Right renal cortex interstitium (tissue), 3 donors: ENCODE data around the gene RNF146. TPM values are rescaled to one million over a fixed set of nuclear protein-coding genes. Genes with fewer than 3 reads are reported as not detected.
"Not testable (repeated sequence)": the region's sequence is repeated elsewhere in the genome, so short reads cannot be mapped to it uniquely, and the experiment has no call there.

ENCODE experiments used
- DNase-seq, 3 donors: peaks; one replicate each; pipeline ENCODE4 v3.0.0-alpha.2; 2013; ENCODE audit warnings: low read depth in 3 of 3, low spot score in 2 of 3
- polyA plus RNA-seq, 3 donors: library from polyadenylated mRNA; unstranded; fragments of 120-200 nt; gene quantifications; one replicate each; pipeline ENCODE4 v1.2.1, GENCODE V29; 2013; ENCODE audit not compliant: insufficient read length in 3 of 3

The RNF146 gene
- polyA plus RNA-seq, 3 donors: 81.7 to 88.4 (median 87.6) TPM

GRCh38 chr6:127279815-127280214 is 13.2 kb downstream of the RNF146 start:
- DNase-seq: no peak

GRCh38 chr6:127282184-127282583 is 15.5 kb downstream of the RNF146 start:
- no peak for DNase-seq

DNA sequence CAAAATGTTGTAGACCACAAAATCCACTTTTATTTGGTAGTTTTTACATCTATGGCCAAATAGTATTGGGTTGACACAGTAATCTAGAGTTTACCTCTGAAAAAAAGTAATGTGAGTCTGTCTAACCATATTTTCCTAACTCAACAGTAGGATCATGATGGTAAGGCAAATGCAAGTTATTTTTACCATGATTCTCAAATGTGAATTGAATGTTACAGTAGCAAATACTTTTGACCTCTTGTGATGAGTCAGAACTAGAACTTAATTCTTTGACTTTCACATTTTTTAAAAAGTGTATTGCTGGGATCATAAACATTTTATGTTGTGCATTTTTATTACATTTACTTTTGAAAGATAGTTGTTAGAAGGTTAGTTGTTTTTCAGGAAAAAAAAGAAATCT is 22.0 kb downstream of the RNF146 start:
- no peak for DNase-seq

GRCh38 chr6:127289934-127290333 is 23.3 kb downstream of the RNF146 start:
- DNase-seq: no peak

DNA sequence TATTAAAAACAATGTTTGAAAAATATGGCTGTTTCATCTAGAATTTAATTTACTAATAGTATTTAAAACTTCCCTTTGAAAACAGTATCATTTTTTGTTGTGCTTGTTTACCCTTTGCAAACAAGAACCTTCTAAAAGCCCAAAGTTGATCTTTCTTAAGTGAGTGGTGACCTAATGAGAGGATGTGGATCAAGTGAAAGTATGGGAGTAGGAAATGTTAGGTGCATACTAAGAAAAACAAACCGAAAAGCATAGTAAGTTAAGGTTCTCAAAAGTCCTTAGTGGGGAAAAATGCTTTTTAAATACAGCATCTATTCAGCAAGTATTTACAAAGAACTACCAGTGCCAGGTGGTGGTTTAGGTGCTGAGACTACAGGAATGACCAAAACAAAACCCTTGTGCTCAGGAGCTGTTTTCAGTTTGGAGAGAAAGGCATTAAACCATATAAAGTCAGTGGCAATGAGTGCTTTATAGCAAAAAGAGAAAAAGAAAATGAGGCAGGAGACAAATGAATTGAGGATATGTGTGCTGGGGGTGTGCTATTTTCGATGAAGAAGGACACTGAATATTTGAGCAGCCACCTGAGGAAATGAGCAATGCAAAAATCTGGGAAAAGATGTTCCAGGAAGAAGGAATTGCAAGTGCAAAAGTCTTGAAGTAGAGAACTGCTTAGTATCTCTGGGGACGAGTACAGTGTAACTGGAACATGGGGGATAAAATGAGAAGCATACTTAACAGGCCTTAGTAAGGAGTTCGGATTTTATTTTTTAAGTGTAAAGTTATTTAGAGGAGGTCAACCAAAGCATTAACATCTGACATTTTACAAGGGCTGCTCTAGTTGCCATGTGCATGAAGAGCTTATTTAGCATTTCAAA is 24.0 kb downstream of the RNF146 start:
- DNase-seq: no peak

DNA sequence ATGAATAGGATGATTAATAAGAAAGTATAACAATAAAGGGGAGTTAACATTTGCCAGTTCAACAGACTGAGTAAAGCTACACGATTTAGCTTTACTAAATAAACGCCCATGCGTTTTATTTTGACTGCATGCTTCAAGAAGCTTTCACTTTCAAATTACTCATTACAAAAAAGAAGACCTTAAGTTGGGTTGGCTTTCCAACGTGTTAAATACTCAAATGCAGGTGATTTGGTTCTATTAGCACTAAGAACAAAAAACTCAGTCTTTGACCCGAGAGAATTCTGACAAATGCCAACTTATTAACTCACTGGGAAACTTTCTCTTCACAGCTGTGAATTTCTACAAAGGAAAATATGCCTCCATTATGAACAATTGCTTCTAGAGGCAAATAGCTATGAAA is 24.8 kb downstream of the RNF146 start:
- DNase-seq: no peak

- no peak for DNase-seq
Observed at GRCh38 chr6:127297502-127298070, 30.9 kb downstream of the RNF146 start.

GRCh38 chr6:127298475-127298874 is 31.8 kb downstream of the RNF146 start:
- no peak for DNase-seq

DNA sequence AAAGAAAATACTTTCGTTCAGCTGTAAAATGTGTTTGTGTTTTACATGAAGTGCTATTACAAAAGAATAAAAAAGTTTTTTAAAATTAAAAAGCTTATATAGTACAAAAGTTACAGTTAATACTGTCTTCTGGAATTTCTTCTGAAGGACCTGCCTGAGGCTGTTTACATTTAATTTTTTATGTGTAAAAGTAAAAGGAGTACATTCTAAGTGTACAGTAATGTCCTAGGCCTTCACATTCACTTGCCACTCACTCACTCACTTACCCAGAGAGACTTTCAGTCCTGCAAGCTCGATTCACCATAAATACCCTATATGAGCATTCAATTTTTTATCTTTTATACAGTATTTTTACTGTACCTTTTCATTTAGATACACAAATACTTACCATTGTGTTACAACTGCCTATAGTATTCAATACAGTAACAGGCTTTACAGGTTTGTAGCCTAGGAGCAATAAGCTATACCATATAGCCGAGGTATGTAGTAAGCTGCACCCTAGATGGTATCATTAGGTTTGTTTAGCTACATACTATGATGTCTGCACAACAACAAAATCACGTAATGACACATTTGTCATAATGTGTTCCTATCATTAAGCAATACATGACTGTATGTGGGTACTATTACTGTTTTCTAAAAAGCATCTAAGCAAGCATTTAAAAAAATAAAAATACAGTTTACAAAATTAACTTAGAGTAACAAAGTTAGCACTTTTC is 33.0 kb downstream of the RNF146 start:
- DNase-seq: no peak

GRCh38 chr6:127300411-127300810 is 33.7 kb downstream of the RNF146 start:
- no peak for DNase-seq

DNA sequence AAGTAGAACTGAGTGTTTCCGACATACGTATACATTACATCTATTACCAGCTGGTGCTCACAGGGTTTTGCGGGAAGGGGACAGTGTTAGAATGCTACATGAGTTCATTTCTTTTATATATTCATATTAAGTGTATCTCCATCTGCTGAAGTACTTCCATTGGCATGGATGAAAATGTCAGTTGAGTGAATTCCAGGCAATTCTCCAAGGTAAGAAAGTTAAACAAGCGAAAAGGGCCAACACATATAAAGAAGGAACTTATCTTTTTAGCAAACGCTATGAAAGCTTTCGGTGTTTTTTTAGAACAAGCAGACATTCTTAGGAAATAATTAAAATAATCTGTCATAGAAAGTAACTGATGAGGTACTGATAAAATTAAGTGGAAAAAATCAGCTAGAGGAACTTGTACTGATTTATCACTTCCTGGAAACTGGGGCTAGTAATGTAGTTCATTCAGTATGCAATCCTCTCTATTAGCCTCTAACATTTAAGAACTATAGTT is 34.6 kb downstream of the RNF146 start:
- DNase-seq: no peak

DNA sequence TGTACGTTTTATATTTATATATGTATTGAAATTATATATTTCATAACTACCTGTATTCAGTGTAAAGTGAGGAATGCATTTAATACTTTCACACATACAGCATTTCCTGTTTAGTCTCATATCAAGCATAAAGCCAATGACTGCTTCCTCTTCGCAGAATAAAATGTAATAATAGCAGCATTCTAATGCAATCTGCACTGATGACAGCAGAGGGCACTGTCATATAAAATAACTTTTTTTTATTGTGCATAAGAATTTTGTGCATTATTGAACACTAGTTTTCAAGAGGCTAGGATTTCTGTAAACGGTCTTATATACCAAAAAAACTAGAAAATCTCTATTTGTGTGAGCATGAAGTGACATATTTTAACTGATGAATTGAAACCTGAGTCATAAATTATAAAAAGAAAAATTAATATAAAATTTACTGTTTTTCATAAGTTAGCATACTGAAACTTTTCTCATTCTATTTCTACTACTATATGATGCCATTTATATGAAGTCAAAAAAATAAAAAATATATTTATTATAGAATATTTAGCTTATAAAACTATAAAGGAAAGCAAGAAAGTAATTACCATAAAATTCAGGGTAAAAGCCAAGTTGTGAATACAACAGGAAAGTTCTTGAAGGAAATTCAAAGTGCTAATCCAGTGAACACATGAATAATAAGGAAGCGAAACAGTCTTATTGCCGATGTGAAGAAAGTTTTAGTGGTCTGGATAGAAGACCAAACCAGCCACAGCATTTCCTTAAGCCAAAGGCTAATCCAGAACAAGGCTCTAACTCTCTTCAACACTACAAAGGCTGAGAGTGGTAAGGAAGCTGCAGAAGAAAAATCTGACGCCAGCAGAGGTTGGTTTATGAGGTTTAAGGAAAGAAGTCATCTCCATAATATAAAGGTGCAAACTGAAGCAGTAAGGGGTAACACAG is 36.3 kb downstream of the RNF146 start:
- DNase-seq: peak in 1 of 3 donors; percentile 15

- DNase-seq: no peak
Observed at GRCh38 chr6:127303917-127304316, 37.3 kb downstream of the RNF146 start.

DNA sequence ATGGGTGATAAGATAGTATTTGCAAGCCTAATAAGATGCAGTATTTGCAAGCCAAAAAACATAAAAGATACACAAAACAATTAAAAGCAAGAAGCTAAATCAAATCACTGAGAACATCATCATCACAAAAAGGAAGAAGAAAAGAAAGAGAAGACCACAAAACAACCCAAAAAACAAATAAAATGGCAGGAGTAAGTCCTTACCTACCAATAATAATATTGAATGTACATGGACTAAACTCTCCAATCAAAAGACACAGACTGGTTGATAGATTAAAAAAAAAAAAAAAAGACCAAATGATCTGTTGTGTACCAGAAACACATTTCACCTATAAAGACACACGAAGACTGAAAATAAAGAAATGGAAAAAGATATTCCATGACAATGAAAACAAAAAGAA is 39.1 kb downstream of the RNF146 start:
- DNase-seq: no peak

DNA sequence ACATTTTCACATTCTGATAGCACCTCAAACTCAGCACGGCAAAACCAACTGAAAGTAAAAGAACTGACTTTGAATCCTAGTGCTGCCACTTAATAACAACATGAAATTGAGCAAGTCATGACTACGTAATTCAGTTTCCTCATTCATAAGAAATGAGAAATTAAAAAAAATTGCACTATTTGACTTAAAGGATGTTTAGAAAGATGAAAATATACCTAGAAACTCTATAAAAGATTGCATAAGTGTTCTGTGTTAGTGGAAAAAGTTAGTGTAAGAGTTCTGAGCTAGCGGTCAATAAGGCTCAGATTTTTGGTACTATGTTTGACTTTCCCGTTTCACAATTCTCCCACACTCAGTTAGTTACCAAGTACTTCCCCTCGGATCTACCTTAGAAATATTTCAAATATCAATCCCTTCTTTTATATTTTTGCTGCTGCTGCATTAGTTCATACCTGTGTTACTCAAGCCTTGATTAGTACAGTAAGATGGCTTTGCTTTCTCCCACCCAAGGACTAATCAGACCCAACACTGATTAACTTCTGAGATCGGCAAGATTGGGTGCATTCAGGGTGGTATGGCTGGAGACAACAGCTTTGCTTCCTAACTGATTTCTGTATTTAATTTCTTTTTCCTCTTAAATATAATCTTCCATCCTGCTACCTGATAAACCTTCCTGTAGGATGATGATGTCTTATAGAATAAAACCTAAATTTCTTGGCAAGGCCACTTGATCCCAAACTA is 50.9 kb downstream of the RNF146 start:
- DNase-seq: no peak

DNA sequence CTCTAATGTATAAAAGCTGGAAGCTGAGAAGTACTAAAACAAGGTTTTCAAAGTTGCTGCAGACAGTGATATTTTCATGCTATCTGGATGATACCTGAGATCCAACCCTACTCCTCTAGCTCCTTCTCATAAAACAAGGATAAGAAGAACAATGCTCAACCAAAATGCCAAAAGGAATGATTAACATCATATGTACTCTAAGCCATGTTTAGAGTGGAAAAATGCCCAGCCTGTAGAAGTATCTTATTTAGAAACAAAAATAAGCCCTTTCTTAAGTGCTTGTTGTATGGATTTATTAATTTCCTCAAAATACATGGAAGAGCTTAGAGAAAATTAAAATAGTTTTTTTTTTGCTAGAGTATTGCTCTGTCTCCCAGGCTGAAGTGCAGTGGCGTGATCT is 53.0 kb downstream of the RNF146 start:
- no peak for DNase-seq

DNA sequence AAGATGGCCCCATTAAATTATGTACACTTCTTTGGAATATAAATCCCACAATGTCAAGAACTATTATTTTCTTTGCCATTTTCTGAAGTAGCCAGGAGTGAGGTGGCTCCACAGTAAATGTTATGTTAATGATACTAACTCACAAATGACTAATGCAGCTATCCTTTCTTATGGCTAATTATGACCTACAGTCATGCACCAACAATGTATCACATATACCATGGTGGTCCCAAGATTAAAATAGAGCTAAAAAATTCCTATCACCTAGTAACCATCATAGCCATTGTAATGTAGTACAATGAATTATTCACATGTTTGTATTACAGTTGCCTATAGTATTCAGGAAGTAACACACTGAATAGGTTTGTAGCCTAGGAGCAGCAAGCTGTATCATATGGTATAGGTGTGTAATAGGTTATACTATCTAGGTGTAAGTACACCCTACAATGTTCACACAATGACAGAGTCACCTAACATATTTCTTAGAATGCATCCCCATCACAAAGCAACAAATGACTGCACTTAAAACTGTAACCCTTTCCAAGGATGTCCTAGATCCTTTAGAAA is 61.5 kb downstream of the RNF146 start:
- no peak for DNase-seq

DNA sequence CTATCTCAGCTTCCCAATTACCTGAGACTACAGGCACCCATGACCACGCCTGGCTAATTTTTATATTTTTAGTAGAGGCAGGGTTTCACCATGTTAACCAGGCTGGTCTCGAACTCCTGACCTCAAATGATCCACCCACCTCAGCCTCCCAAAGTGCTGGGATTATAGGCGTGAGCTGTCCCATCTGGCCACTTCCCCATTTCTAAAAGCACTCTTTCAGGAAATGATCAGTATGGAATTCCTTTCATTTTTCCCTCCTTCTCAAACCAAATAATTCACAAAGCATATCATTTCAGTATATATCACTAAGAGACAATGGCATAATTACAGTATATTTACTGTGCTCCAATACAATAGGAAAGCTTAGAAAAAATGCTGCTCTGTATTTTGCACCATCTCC is 64.6 kb downstream of the RNF146 start:
- not testable (repeated sequence) for DNase-seq

- DNase-seq: no peak
Observed at GRCh38 chr6:127332383-127332961, 65.8 kb downstream of the RNF146 start.
